Stimulated activated CD8-positive, alpha-beta memory T cell treated with anti-CD3 and anti-CD28 coated beads, Interleukin-7, amount 100 ng/mL, for 48 hours (primary cell): ENCODE measurements around the gene PDE3A.

Experiments
- DNase-seq, 2 donors: peaks; one replicate each; pipeline ENCODE4 v3.0.0-alpha.2; 2020; ENCODE audit warnings: low read depth in 1 of 2; ENCODE audit errors: extremely low read depth in 1 of 2

The PDE3A gene

GRCh38 chr12:20656600-20656999 is 288.3 kb downstream of the PDE3A start:
- no peak for DNase-seq

- no peak for DNase-seq
Observed at GRCh38 chr12:20657496-20657895, 289.2 kb downstream of the PDE3A start.

GRCh38 chr12:20681334-20681733 is 313.0 kb downstream of the PDE3A start:
- no peak for DNase-seq

- no peak for DNase-seq
Observed at GRCh38 chr12:20695232-20695631, 326.9 kb downstream of the PDE3A start, which contains the start of gene SLCO1C1. TSS of gene SLCO1C1 (plus strand) at chr12:20695332. CDS start at chr12:20699577, 4,245 bp downstream.

GRCh38 chr12:20696181-20696905 is 328.0 kb downstream of the PDE3A start:
- no peak for DNase-seq

GRCh38 chr12:20701106-20701505 is 332.8 kb downstream of the PDE3A start:
- DNase-seq, result no peak

GRCh38 chr12:20704860-20705259 is 336.5 kb downstream of the PDE3A start:
- DNase-seq, result no peak

- DNase-seq, result no peak
Observed at GRCh38 chr12:20711846-20712245, 343.5 kb downstream of the PDE3A start.

GRCh38 chr12:20716037-20716436 is 347.7 kb downstream of the PDE3A start:
- DNase-seq, result no peak

- DNase-seq, result no peak
Observed at GRCh38 chr12:20716985-20717384, 348.6 kb downstream of the PDE3A start.

- DNase-seq, result no peak
Observed at GRCh38 chr12:20718294-20718693, 350.0 kb downstream of the PDE3A start.

- DNase-seq, result no peak
Observed at GRCh38 chr12:20722142-20722541, 353.8 kb downstream of the PDE3A start.

GRCh38 chr12:20731274-20731673 is 362.9 kb downstream of the PDE3A start:
- no peak for DNase-seq
